Neural crest cell (in vitro differentiated cells): Measurements from ENCODE around the gene SPAG7. TPM values are rescaled to one million over a fixed set of nuclear protein-coding genes. Genes with fewer than 3 reads are reported as not detected.
A peak's percentile ranks its signal among the peaks of the same experiment; 100 is the strongest.

Experiments used
- DNase-seq: peaks from one replicate; pipeline ENCODE4 v3.0.0; 2021; ENCODE audit warnings: low read depth, mixed read lengths, low spot score
- H3K27ac Mint-ChIP-seq: one replicate; pipeline ENCODE4 v1.8.0; 2021; ENCODE audit warnings: mild to moderate bottlenecking, mixed read lengths; ENCODE audit not compliant: unreplicated experiment
- H3K27me3 Mint-ChIP-seq: 2 replicates; pipeline ENCODE4 v1.8.0; 2021; ENCODE audit warnings: low read depth, mild to moderate bottlenecking, mixed read lengths
- H3K36me3 Mint-ChIP-seq: 2 replicates; pipeline ENCODE4 v1.8.0; 2021; ENCODE audit warnings: low read depth, mild to moderate bottlenecking, mixed read lengths
- H3K4me1 Mint-ChIP-seq: 2 replicates; pipeline ENCODE4 v1.8.0; 2021; ENCODE audit warnings: mixed read lengths
- H3K4me3 Mint-ChIP-seq: one replicate; pipeline ENCODE4 v1.8.0; 2021; ENCODE audit warnings: mild to moderate bottlenecking, mixed read lengths
- H3K9me3 Mint-ChIP-seq: 2 replicates; pipeline ENCODE4 v1.8.0; 2021; ENCODE audit warnings: mixed read lengths
- CTCF ChIP-seq: fragments of 200-600 bp; sonication (generic); conservative IDR thresholded peaks from 2 replicates; pipeline ENCODE4 v1.5.0; 2021; ENCODE audit warnings: antibody characterized with exemption, mild to moderate bottlenecking
- total RNA-seq: library from RNA; stranded (reverse); gene quantifications from 2 replicates; pipeline ENCODE4 v1.2.1, GENCODE V29; 2021

The SPAG7 gene
- total RNA-seq, 1 donor from 2014 or later: 78.9 TPM

- no peaks in the 10 kb centered on the region for H3K9me3 Mint-ChIP-seq
- H3K36me3 Mint-ChIP-seq: peaks cover 23% of the 10 kb centered on the region
- TF ChIP-seq CTCF: no peak
- H3K4me1 Mint-ChIP-seq: peaks cover 15% of the 10 kb centered on the region
- no peak overlapping the region for H3K27ac Mint-ChIP-seq
- H3K27me3 Mint-ChIP-seq: peaks cover 4% of the 10 kb centered on the region
- peak overlapping the region; percentile 88 for H3K4me3 Mint-ChIP-seq
- no peak for DNase-seq
These were observed 32.6 kb upstream of the SPAG7 start for GRCh38 chr17:5000237-5000639.

GRCh38 chr17:4999430-5000093 is 31.9 kb upstream of the SPAG7 start:
- H3K9me3 Mint-ChIP-seq: no peaks in the 10 kb centered on the region
- peak overlapping the region; percentile 88 for H3K4me3 Mint-ChIP-seq
- H3K27me3 Mint-ChIP-seq: peaks cover 7% of the 10 kb centered on the region
- no peak for DNase-seq
- peaks cover 15% of the 10 kb centered on the region for H3K4me1 Mint-ChIP-seq
- H3K27ac Mint-ChIP-seq: peak overlapping the region; percentile 50
- peaks cover 16% of the 10 kb centered on the region for H3K36me3 Mint-ChIP-seq
- TF ChIP-seq CTCF: no peak

GRCh38 chr17:4998732-4999429 is 31.3 kb upstream of the SPAG7 start:
- Mint-ChIP-seq H3K27ac (peak overlapping the region; percentile 50), H3K9me3 (no peaks in the 10 kb centered on the region), H3K4me3 (peak overlapping the region; percentile 88), H3K27me3 (peaks cover 7% of the 10 kb centered on the region), H3K4me1 (peaks cover 15% of the 10 kb centered on the region), H3K36me3 (peaks cover 10% of the 10 kb centered on the region)
- no peak for DNase-seq
- no peak for TF ChIP-seq CTCF

- H3K9me3 Mint-ChIP-seq: no peaks in the 10 kb centered on the region
- H3K4me1 Mint-ChIP-seq: peaks cover 15% of the 10 kb centered on the region
- no peak overlapping the region for H3K27ac Mint-ChIP-seq
- no peak for TF ChIP-seq CTCF
- peak overlapping the region; percentile 88 for H3K4me3 Mint-ChIP-seq
- H3K36me3 Mint-ChIP-seq: peaks cover 5% of the 10 kb centered on the region
- peak; percentile 47 for DNase-seq
- H3K27me3 Mint-ChIP-seq: peaks cover 7% of the 10 kb centered on the region
These were observed 30.6 kb upstream of the SPAG7 start for GRCh38 chr17:4998027-4998731.

- peaks cover 15% of the 10 kb centered on the region for H3K4me1 Mint-ChIP-seq
- H3K4me3 Mint-ChIP-seq: peak within 1 kb of the TSS; percentile 88
- H3K36me3 Mint-ChIP-seq: peaks cover 5% of the 10 kb centered on the region
- peak; percentile 39 for TF ChIP-seq CTCF
- peaks cover 7% of the 10 kb centered on the region for H3K27me3 Mint-ChIP-seq
- peak; percentile 84 for DNase-seq
- H3K9me3 Mint-ChIP-seq: no peaks in the 10 kb centered on the region
- H3K27ac Mint-ChIP-seq: peak within 1 kb of the TSS; percentile 62
These were observed 29.8 kb upstream of the SPAG7 start, which contains the start of the genes INCA1 and KIF1C for GRCh38 chr17:4997302-4998026. TSS of gene INCA1 (minus strand) at chr17:4997522. CDS start at chr17:4994437, 3,085 bp downstream. TSS of gene KIF1C (plus strand) at chr17:4997950. CDS start at chr17:5000247, 2,297 bp downstream.
